ENCODE results near the gene RCBTB1.

DNA sequence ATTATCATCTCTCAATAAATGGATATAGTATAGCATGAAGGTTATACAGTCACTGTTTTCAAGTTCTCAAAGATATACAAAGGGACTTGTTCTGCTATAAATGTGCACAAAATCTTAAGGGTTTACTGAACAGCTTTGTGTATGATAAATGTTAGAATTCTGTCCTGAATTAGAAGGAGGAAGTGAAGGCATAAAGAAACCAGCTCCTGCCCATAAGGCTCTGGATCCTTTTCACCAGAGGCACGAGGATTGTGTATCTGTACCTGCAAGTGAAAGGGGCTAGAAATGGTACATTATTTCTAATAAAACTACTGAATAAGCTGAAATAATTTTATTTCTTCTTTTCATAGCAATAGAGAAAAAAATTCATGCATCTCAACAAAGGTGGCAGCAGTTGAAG is 57.2 kb downstream of the RCBTB1 start:
- TF ChIP-seq, protein P1, sequence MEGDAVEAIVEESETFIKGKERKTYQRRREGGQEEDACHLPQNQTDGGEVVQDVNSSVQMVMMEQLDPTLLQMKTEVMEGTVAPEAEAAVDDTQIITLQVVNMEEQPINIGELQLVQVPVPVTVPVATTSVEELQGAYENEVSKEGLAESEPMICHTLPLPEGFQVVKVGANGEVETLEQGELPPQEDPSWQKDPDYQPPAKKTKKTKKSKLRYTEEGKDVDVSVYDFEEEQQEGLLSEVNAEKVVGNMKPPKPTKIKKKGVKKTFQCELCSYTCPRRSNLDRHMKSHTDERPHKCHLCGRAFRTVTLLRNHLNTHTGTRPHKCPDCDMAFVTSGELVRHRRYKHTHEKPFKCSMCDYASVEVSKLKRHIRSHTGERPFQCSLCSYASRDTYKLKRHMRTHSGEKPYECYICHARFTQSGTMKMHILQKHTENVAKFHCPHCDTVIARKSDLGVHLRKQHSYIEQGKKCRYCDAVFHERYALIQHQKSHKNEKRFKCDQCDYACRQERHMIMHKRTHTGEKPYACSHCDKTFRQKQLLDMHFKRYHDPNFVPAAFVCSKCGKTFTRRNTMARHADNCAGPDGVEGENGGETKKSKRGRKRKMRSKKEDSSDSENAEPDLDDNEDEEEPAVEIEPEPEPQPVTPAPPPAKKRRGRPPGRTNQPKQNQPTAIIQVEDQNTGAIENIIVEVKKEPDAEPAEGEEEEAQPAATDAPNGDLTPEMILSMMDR (IDR thresholded peaks at IDR 0.05; ENCODE audit: insufficient read depth, low read length, poor library complexity, severe bottlenecking), result no peak
- TF ChIP-seq EZH2phosphoT487 (conservative IDR thresholded peaks at IDR 0.05; ENCODE audit: low read length), result no peak
